HG02885 (cell line): ENCODE measurements around the gene MCU.

Source experiments
- ATAC-seq: cut with Tn5 transposase; IDR thresholded peaks from one replicate; pipeline ENCODE4 v1.9.1; 2021; ENCODE audit warnings: mild to moderate bottlenecking; ENCODE audit not compliant: unreplicated experiment, poor library complexity

MCU gene

GRCh38 chr10:72793752-72794151 is 101.8 kb downstream of the MCU start:
- ATAC-seq: no peak

GRCh38 chr10:72794260-72794659 is 102.3 kb downstream of the MCU start:
- ATAC-seq: no peak

DNA sequence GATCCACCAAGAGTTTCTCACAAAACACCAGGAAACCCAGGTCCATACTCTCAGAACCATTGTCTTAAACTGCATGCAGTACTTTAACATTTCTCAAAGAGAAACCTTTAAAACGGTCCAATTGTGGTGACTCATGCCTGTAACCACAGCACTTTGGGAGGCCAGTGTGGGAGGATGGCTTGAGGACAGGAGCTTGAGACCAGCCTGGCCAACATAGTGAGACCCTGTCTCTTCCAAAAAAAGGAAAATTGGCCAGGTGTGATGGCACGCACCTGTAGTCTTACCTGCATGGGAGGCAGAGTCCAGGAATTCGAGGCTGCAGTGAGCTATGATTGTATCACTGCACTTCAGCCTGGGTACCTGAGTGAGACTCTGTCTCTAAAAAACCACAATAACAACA is 104.1 kb downstream of the MCU start:
- no peak for ATAC-seq

GRCh38 chr10:72796538-72796937 is 104.6 kb downstream of the MCU start:
- no peak for ATAC-seq

DNA sequence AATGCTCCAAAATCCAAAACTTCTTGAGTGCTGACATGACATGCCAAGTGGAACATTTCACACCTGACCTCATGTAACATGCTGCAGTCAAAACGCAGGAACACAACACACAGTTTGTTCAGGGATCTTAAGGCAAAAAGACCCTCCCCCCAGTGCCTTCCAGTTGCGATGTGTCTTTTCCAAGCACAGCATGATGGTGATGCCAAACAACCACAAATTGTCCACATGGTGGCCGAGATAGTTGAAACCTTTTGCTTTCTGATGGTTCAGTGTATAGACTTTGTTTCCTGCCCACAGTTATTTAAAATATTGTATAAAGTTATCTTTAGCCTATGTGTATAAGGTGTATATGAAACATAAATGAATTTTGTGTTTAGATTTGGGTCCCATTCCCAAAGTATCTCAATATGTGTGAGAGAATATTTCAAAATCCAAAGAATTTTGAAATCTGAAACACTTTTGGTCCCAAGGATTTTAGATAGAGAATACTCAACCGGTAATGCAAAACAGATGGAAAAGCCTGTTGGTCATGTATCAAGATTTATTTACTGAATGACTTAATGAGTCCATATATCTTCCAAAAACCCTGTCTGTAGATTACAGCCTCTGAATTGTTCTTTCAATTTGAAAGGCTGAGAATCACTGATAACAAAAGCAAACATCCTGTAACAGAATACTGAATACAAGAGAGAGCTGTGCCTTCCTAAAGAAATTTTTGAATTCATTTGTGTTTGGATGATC is 108.2 kb downstream of the MCU start:
- ATAC-seq: no peak

GRCh38 chr10:72800741-72801092 is 108.8 kb downstream of the MCU start:
- no peak for ATAC-seq

- no peak for ATAC-seq
Observed at GRCh38 chr10:72801263-72801868, 109.4 kb downstream of the MCU start.

DNA sequence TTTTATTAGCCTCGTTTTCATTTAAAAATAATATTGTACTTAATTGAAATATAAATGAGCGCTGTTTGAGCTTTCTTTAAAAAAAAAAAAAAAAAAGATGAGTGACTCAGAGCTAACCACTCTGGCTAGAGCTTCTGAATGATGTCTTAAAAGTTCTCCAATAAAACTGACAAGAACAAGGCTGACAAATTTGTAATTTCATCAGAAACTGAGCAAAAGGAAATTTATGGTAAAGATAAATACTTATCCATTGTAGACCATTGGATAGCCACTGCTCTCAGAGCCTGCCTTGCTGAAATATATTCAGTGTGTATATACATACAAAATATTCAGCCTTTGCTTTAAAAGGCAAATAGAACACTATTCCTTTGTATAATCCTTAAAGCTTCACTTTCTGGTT is 110.4 kb downstream of the MCU start:
- ATAC-seq: no peak

DNA sequence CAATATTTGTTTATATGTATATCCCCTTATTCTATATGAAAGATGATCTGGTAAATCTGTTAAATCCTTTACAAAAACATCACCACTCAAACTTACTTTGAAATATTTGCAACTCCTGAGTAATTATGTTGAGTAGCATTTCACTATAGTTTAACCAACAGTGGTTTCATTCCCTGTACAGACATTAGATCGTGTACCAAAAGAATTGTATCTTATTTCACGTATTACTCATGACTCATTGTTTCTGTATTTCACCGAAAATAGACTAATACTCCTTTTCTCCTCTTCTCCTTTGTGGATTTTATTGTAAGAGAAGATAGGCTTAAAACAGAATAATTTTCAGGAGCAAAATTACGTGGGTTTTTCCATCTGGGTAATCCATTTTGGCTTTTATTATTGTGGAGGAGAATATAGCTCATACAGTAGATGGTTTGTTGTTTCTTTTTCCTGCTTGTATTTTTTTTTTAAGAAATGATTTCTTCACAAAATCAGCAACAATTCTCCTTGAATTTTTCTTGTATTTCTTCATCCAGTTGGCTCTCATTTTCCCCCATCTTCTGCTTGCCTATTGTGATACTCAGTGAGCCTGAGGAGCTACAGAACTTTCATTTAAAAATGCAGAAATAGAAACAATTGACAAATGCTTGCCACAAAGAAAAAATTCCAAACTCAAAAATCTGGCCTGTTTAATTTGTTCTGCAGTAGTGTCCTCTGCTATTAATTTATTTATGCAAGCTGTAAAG is 111.0 kb downstream of the MCU start:
- no peak for ATAC-seq

DNA sequence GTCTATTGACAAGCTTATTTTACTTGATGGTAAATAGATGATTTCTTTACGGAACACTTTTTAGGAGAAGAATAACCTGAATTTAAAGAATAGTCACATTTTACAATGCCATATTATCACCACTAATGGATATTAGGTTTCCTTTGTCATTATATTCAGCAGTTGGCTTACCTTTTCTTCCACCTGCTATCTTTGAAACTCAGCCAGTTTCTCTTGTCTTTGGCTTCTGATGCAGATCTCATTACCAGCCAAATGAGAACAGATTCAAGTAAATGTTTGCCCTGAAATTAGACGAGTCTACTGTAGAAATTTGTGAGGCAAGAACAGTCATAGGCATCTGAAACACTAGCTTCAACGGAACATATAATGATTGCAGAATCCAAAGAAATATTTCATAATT is 116.1 kb downstream of the MCU start:
- ATAC-seq: no peak

DNA sequence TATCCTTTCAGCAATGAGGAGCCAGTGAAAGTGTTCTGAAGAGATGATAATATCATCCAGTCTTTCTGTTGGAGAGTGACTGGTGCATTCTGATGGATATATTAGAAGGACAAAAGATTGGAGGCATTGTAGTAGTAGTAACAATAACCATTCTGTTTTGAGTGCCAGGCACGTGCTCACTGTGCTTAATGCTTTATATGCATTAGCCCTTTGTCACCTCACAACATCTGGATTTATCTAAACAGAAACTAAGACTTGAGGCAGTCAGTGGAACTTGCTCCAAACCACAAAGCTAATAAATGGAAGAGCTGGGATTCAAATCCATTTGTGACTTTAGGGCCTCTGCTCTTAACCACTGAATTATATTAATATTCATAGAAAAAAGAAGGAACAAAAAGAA is 117.1 kb downstream of the MCU start:
- no peak for ATAC-seq

- no peak for ATAC-seq
Observed at GRCh38 chr10:72810976-72811375, 119.0 kb downstream of the MCU start.

DNA sequence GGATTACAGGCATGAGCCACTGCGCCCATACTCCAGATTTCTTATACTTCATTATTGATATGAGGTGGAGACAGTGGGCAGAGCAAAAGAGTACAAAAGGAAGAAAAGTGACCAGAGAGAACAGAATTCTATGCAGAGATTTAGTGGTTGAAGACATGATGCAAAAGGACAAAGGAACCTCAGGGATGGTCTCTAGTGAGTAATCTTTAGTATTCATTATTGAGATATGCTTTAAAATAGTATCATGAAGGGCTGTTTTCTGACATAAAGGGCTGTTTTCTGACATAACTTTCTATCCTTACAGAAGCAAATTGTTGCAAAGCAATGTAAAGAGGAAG is 120.4 kb downstream of the MCU start:
- no peak for ATAC-seq

DNA sequence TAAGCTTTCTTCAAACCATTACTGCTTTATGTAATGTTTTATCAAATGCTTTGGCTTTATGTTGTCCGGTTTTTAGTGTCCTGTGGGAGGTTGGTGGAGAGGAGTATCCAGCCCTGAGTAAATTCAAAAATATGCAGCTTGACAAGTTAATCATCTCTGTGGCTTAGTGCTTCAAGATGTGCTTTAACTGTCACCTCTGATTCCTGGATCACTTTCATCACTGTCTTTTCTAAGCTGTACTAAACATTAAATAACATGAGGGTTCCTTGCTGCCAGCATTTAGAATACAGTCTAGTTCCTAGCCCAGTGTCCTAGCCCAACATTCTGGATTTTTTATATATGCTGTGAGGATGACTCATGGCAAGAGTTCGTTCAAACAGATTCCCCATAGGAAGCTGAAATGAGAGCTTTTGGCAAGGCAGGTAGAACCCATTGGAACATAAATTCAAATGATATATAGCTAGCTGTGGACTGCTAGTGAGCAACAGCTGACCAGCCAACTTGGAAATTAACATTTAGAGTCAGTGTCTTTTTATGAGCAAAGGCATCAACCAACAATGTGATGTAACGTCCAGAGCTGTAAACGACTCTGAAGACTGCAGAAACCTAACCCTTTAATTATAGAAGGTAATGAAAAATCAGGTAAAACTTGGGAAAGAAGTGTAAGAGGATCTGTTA is 120.9 kb downstream of the MCU start:
- ATAC-seq: no peak

GRCh38 chr10:72814099-72814790 is 122.3 kb downstream of the MCU start:
- no peak for ATAC-seq

GRCh38 chr10:72816565-72816964 is 124.6 kb downstream of the MCU start:
- ATAC-seq: no peak

DNA sequence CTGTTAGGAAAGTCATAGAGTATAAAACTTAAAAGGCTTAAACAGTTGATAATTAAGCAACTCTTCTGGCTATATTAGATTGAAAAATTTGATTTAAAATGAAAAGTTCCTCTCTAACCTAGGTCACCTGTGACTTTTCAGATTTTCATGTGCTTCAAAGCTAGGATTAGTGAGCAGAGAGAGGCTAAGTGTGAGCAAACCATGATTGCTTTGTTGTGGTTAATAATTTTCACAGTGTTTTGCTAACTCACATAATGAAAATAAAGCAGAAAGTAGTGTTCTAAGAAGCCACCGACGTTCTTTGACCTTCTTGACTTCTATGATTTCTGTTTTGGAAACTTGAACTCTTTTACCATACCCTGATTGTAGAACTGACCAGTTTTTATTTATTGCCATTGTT is 126.1 kb downstream of the MCU start:
- no peak for ATAC-seq

DNA sequence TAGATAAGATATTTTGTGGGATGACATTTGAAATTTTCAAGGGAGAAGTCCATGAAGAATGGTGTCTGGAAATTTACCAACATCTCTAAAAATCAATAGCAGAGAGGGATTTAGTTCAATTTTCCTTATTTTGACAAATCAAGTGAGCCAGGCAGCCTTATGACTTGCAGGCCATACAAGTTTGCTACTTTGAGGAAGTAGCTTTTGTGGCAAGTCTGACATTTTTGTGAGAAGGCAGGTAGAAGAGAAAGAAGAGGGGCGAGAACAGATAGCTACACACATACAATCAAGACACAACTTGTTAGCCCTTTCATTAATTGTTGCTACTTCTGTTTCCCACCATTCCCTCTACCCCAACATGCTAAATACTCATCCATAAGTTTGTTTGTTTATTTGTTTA is 127.1 kb downstream of the MCU start:
- ATAC-seq: no peak

- no peak for ATAC-seq
Observed at GRCh38 chr10:72821606-72822005, 129.7 kb downstream of the MCU start.

- no peak for ATAC-seq
Observed at GRCh38 chr10:72822342-72822986, 130.5 kb downstream of the MCU start.
